NT2/D1 (cell line): ENCODE data around the gene TMEM132D.

Experiments
- SUZ12 ChIP-seq: IDR thresholded peaks from 2 replicates; pipeline ENCODE4 v1.6.1; 2011; ENCODE audit not compliant: insufficient read length, insufficient read depth; ENCODE audit errors: extremely low read depth
- YY1 ChIP-seq: IDR thresholded peaks from 2 replicates; pipeline ENCODE4 v1.6.1; 2011; ENCODE audit not compliant: insufficient read length, insufficient read depth

DNA sequence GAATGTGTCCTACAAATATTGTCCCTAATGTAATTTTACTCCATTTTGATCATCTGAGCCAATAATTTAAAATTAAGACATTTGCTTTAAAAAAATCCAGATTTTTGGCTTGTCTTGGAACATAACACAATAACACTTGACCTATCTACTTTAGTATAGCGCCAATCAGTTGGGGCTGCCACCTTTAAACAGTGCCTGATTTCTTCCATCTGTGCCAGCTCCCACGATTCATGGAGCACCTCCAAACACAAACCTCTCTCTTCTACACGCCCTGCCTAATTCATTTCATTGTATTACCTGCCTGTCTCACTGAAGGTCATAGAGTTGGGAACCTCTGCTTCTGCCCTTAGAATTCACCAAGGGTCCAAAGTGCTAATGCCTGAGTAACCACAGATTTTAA is 352.4 kb downstream of the TMEM132D start:
- no peak for TF ChIP-seq YY1
- no peak for TF ChIP-seq SUZ12
